OCI-LY7 (cell line): Measurements from ENCODE around the gene CPSF3. TPM values are rescaled to one million over a fixed set of nuclear protein-coding genes. Genes with fewer than 3 reads are reported as not detected.

Source experiments
- BruUV-seq: library from RNA; stranded (reverse); fragments of 400-500 nt; replicated peaks from 2 replicates; lab custom pipeline; 2021; lab: Mats Ljungman, UMichigan
- CTCF ChIA-PET: fragments of 300-600 bp; sonication (Branson Sonifier 250); formaldehyde crosslinking; loops from one replicate; lab custom pipeline; 2022; ENCODE audit warnings: antibody characterized with exemption; ENCODE audit not compliant: unreplicated experiment; lab: Charles Lee
- POLR2A ChIA-PET: fragments of 300-600 bp; sonication (Branson Sonifier 250); formaldehyde crosslinking; loops from one replicate; lab custom pipeline; 2022; ENCODE audit warnings: antibody characterized with exemption; lab: Charles Lee
- DNase-seq: peaks from one replicate; pipeline ENCODE4 v3.0.0-alpha.2; 2015; ENCODE audit warnings: low spot score
- H2AFZ ChIP-seq: fragments of 200-600 bp; sonication (generic), shearing (Covaris generic); 2 replicates; pipeline ENCODE4 v1.6.1; 2014; ENCODE audit warnings: mild to moderate bottlenecking, antibody characterized with exemption, low read length, moderate library complexity
- H3K27ac ChIP-seq: fragments of 200-600 bp; sonication (generic); 2 replicates; pipeline ENCODE4 v1.5.1; 2014; ENCODE audit warnings: mixed run types, low read depth, mild to moderate bottlenecking, moderate library complexity, low read length, inconsistent platforms; ENCODE audit not compliant: poor library complexity, severe bottlenecking
- H3K36me3 ChIP-seq: fragments of 200-600 bp; sonication (generic); 2 replicates; pipeline ENCODE4 v1.6.1; 2014; ENCODE audit warnings: mild to moderate bottlenecking, antibody characterized with exemption, low read length, moderate library complexity, mixed read lengths; ENCODE audit not compliant: insufficient read depth
- H3K4me1 ChIP-seq: fragments of 200-600 bp; sonication (generic); 2 replicates; pipeline ENCODE4 v1.5.1; 2014; ENCODE audit warnings: mild to moderate bottlenecking, low read length; ENCODE audit not compliant: insufficient read depth, poor library complexity, severe bottlenecking
- H3K4me2 ChIP-seq: fragments of 200-600 bp; sonication (generic); 2 replicates; pipeline ENCODE4 v1.6.1; 2014; ENCODE audit warnings: mild to moderate bottlenecking, low read length
- H3K4me3 ChIP-seq: fragments of 200-600 bp; sonication (generic); 2 replicates; pipeline ENCODE4 v1.5.1; 2014; ENCODE audit warnings: mild to moderate bottlenecking, low read depth, low read length; ENCODE audit not compliant: poor library complexity, severe bottlenecking
- H3K79me2 ChIP-seq: fragments of 200-600 bp; sonication (generic); 2 replicates; pipeline ENCODE4 v1.6.1; 2016; ENCODE audit warnings: low read depth, mild to moderate bottlenecking, low read length, moderate library complexity, mixed read lengths; ENCODE audit not compliant: insufficient read depth
- H3K9me2 ChIP-seq: fragments of 200-600 bp; sonication (generic); 2 replicates; pipeline ENCODE4 v1.6.1; 2016; ENCODE audit warnings: mild to moderate bottlenecking, low read length, mixed read lengths; ENCODE audit not compliant: insufficient read depth
- H3K9me3 ChIP-seq: fragments of 200-600 bp; sonication (generic); 2 replicates; pipeline ENCODE4 v1.6.1; 2014; ENCODE audit warnings: mild to moderate bottlenecking, mixed run types, low read length, mixed read lengths
- H4K20me1 ChIP-seq: fragments of 200-600 bp; sonication (generic); 2 replicates; pipeline ENCODE4 v1.6.1; 2014; ENCODE audit warnings: mild to moderate bottlenecking, antibody characterized with exemption, low read length, moderate library complexity, mixed read lengths; ENCODE audit not compliant: insufficient read depth
- EZH2phosphoT487 ChIP-seq: fragments of 200-600 bp; sonication (generic); IDR thresholded peaks from 2 replicates; pipeline ENCODE4 v1.6.1; 2018; ENCODE audit warnings: low read depth, borderline replicate concordance, mild to moderate bottlenecking, mixed run types, antibody characterized with exemption, low read length, moderate library complexity, mixed read lengths
- intact Hi-C: fragments of 100-400 bp; cut with micrococcal nuclease; formaldehyde crosslinking; loops from one replicate; pipeline ENCODE4 v1.10.0; 2022; ENCODE audit not compliant: unreplicated experiment
- total RNA-seq, 2 experiments: library from RNA; depleted of rRNA in 1 of 2; stranded (reverse); fragments of >200 nt in 1 of 2; shearing (Covaris generic) in 1 of 2; gene quantifications; 2 replicates each; pipeline ENCODE4 v1.2.3, GENCODE V29; 2014 to 2022
- TF ChIP-seq, protein P1 (sequence below): fragments of 200-600 bp; sonication (generic); conservative IDR thresholded peaks from 2 replicates; pipeline ENCODE4 v1.5.1; 2014; ENCODE audit warnings: mild to moderate bottlenecking, antibody characterized with exemption, low read length, moderate library complexity, mixed read lengths

CPSF3 gene
- total RNA-seq, 2 experiments from 2014 or later = 54.5 to 88.3 TPM

DNA sequence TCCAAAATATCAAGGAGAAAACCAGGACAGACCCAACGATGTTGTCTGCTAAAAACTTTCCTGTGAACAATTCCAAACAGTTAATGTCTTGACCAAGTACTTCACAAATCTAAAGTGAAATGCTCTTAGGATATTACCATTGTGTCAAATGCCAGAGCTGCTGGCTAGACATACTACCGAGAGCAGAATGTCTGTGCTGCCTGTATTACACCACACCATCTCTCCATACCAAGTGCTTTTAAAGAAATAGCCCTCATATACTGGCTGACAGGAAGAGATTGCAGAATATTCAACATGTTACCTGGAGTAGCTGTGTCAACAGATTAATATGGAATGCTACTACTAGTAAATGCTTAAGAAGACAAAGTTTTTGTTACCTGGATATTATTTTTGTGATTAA lies 69.5 kb downstream of the CPSF3 start:
- H4K20me1 ChIP-seq = no peaks in the 10 kb centered on the region; the same call in 1 of the 2 replicates
- H2AFZ ChIP-seq = no peak overlapping the region
- ChIA-PET CTCF (interaction anchor here (0.6 kb wide), 1 partner anchor 320 kb away, joined by 3 read pairs; no protein-coding TSS in a partner anchor), POLR2A (interaction anchor here (0.5 to 2.1 kb wide), 4 partner anchors 10 to 58 kb away, joined by 3 to 10 read pairs (median 4); no protein-coding TSS in a partner anchor)
- intact Hi-C loops = no loop called here
- H3K4me2 ChIP-seq = no peak overlapping the region
- no peaks in the 10 kb centered on the region for H3K9me3 ChIP-seq
- H3K4me3 ChIP-seq = no peak overlapping the region
- H3K36me3 ChIP-seq = peaks cover 97% of the 10 kb centered on the region
- no peaks in the 10 kb centered on the region for H3K9me2 ChIP-seq
- BruUV-seq = no TSS peak
- H3K27ac ChIP-seq = no peak overlapping the region
- no peak for DNase-seq
- no peaks in the 10 kb centered on the region for H3K79me2 ChIP-seq
- no peaks in the 10 kb centered on the region for H3K4me1 ChIP-seq
- TF ChIP-seq, protein P1, sequence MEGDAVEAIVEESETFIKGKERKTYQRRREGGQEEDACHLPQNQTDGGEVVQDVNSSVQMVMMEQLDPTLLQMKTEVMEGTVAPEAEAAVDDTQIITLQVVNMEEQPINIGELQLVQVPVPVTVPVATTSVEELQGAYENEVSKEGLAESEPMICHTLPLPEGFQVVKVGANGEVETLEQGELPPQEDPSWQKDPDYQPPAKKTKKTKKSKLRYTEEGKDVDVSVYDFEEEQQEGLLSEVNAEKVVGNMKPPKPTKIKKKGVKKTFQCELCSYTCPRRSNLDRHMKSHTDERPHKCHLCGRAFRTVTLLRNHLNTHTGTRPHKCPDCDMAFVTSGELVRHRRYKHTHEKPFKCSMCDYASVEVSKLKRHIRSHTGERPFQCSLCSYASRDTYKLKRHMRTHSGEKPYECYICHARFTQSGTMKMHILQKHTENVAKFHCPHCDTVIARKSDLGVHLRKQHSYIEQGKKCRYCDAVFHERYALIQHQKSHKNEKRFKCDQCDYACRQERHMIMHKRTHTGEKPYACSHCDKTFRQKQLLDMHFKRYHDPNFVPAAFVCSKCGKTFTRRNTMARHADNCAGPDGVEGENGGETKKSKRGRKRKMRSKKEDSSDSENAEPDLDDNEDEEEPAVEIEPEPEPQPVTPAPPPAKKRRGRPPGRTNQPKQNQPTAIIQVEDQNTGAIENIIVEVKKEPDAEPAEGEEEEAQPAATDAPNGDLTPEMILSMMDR = no peak
- no peak for TF ChIP-seq EZH2phosphoT487

DNA sequence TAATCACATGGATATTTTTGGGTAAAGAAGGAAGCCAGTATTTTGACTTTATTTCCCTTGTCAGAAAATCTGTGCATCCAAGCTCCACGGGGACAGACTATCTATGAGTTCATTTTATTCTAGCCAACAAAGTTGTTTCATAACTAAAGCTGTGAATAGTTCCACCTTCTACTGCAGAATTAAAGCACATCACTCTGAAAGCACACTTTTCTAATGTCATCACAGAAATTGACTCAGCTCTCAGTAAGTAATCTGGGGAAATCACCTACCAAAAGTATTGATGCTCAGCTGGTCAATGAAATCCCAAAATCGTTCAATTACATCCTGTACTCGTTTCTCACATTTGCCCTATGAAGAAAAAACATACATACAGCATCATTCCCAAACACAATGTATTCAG lies 70.0 kb downstream of the CPSF3 start:
- Histone ChIP-seq H4K20me1 (no peaks in the 10 kb centered on the region; the same call in 1 of the 2 replicates), H3K36me3 (peaks cover 97% of the 10 kb centered on the region), H3K4me3 (no peak overlapping the region), H3K4me1 (no peaks in the 10 kb centered on the region), H2AFZ (no peak overlapping the region), H3K4me2 (no peak overlapping the region), H3K79me2 (no peaks in the 10 kb centered on the region), H3K9me2 (no peaks in the 10 kb centered on the region), H3K27ac (no peak overlapping the region), H3K9me3 (no peaks in the 10 kb centered on the region)
- no peak for DNase-seq
- TF ChIP-seq, protein P1 = no peak
- TF ChIP-seq EZH2phosphoT487 = no peak
- intact Hi-C loops = no loop called here
- ChIA-PET CTCF (interaction anchor here (0.6 kb wide), 1 partner anchor 319 kb away, joined by 3 read pairs; no protein-coding TSS in a partner anchor), POLR2A (interaction anchor here (1.1 to 2.1 kb wide), 3 partner anchors 11 to 38 kb away, joined by 3 to 10 read pairs (median 4); no protein-coding TSS in a partner anchor)
- BruUV-seq = no TSS peak

DNA sequence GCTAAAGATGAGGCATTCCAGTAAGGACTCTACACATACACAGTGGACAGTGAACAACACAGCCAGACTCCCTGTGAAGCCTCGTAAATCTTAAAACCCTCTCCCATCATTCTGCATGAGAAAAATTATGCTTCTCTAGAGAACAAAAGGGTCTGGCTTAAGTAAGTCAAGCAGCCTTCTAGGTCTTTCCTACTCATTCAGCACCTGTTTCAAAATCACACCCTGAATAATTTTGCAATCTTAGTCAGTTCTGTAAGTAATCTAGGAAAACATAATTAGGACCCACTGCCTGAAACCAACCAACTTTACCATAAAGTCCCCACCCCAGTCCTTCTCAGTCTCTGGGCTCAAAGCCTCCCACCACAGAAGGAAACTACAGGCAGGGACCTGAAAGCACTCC lies 70.6 kb downstream of the CPSF3 start:
- H2AFZ ChIP-seq = no peak overlapping the region
- no peak for TF ChIP-seq EZH2phosphoT487
- TF ChIP-seq, protein P1 = no peak
- POLR2A ChIA-PET = no interaction called here
- H3K27ac ChIP-seq = no peak overlapping the region
- intact Hi-C loops = no loop called here
- no peaks in the 10 kb centered on the region for H3K79me2 ChIP-seq
- BruUV-seq = no TSS peak
- no peaks in the 10 kb centered on the region for H3K9me3 ChIP-seq
- H3K36me3 ChIP-seq = peaks cover 97% of the 10 kb centered on the region
- H3K4me2 ChIP-seq = no peak overlapping the region
- no peaks in the 10 kb centered on the region for H3K4me1 ChIP-seq
- H3K4me3 ChIP-seq = no peak overlapping the region
- H3K9me2 ChIP-seq = no peaks in the 10 kb centered on the region
- no peaks in the 10 kb centered on the region; the same call in 1 of the 2 replicates for H4K20me1 ChIP-seq
- no peak for DNase-seq
- CTCF ChIA-PET = no interaction called here
